Naive thymus-derived CD4-positive, alpha-beta T cell (primary cell): ENCODE results near the gene PCDHGA5. TPM values are rescaled to one million over a fixed set of nuclear protein-coding genes. Genes with fewer than 3 reads are reported as not detected.
"Not testable (repeated sequence)": the region's sequence is repeated elsewhere in the genome, so short reads cannot be mapped to it uniquely, and the experiment has no call there.

Experiments used
- ATAC-seq: fragments of 150-1000 bp; cut with Tn5 transposase; 2 replicates; pipeline ENCODE4 v1.10.0; 2021; ENCODE audit warnings: mild to moderate bottlenecking, moderate library complexity
- CTCF ChIA-PET: fragments of 350-600 bp; sonication (Branson Sonifier 250); formaldehyde crosslinking; loops from one replicate; lab custom pipeline; 2021; ENCODE audit warnings: antibody characterized with exemption; lab: Charles Lee
- POLR2A ChIA-PET: fragments of 350-600 bp; sonication (Branson Sonifier 250); formaldehyde crosslinking; loops from one replicate; lab custom pipeline; 2021; ENCODE audit warnings: antibody characterized with exemption, inconsistent platforms; lab: Charles Lee
- DNase-seq, 9 donors: peaks; one replicate each; pipeline versions ENCODE4 v3.0.0 to v3.0.0-alpha.2; 2020 to 2022; ENCODE audit warnings: mixed read lengths in 1 of 9
- H3K27ac ChIP-seq: one replicate; pipeline ENCODE4 v1.7.0; 2013; ENCODE audit warnings: mild to moderate bottlenecking, low read depth, low read length, moderate library complexity
- H3K27me3 ChIP-seq, 2 donors: one replicate each; pipeline ENCODE4 v1.7.0; 2013; ENCODE audit warnings: low read length in 2 of 2, mild to moderate bottlenecking in 2 of 2, moderate library complexity in 2 of 2; ENCODE audit not compliant: control insufficient read depth in 2 of 2, insufficient read depth in 2 of 2
- H3K36me3 ChIP-seq, 3 experiments: 1 replicate in 2 of 3; 2 replicates in 1 of 3; pipeline ENCODE4 v1.7.0; 2013; ENCODE audit warnings: low read length in 3 of 3, mild to moderate bottlenecking in 3 of 3, moderate library complexity in 1 of 3; ENCODE audit not compliant: insufficient read depth in 3 of 3, control insufficient read depth in 2 of 3
- H3K4me1 ChIP-seq, 2 donors: one replicate each; pipeline ENCODE4 v1.7.0; 2013; ENCODE audit warnings: low read length in 2 of 2, mild to moderate bottlenecking in 2 of 2, moderate library complexity in 1 of 2; ENCODE audit not compliant: control insufficient read depth in 2 of 2, insufficient read depth in 2 of 2
- H3K4me3 ChIP-seq: 2 replicates; pipeline ENCODE4 v1.7.0; 2013; ENCODE audit warnings: mild to moderate bottlenecking, low read length
- H3K9me3 ChIP-seq, 3 experiments: 1 replicate in 2 of 3; 2 replicates in 1 of 3; pipeline ENCODE4 v1.7.0; 2013; ENCODE audit warnings: low read length in 3 of 3; ENCODE audit not compliant: control insufficient read depth in 2 of 3
- H3K27ac Mint-ChIP-seq, 9 donors: one replicate each; pipeline ENCODE4 v1.8.0; 2020 to 2022; ENCODE audit warnings: mixed read lengths in 9 of 9, mild to moderate bottlenecking in 8 of 9, moderate library complexity in 5 of 9, inconsistent platforms in 2 of 9
- H3K27me3 Mint-ChIP-seq, 5 donors: one replicate each; pipeline ENCODE4 v1.8.0; 2021 to 2022; ENCODE audit warnings: mixed read lengths in 5 of 5, mild to moderate bottlenecking in 1 of 5
- H3K36me3 Mint-ChIP-seq, 5 donors: one replicate each; pipeline ENCODE4 v1.8.0; 2020 to 2022; ENCODE audit warnings: mixed read lengths in 5 of 5, mild to moderate bottlenecking in 3 of 5, inconsistent platforms in 1 of 5
- H3K4me1 Mint-ChIP-seq, 7 donors: one replicate each; pipeline ENCODE4 v1.8.0; 2020 to 2022; ENCODE audit warnings: mixed read lengths in 7 of 7, mild to moderate bottlenecking in 3 of 7, inconsistent platforms in 1 of 7
- H3K4me3 Mint-ChIP-seq, 10 donors: one replicate each; pipeline ENCODE4 v1.8.0; 2020 to 2022; ENCODE audit warnings: mild to moderate bottlenecking in 10 of 10, mixed read lengths in 10 of 10, moderate library complexity in 6 of 10, inconsistent platforms in 2 of 10
- H3K9me3 Mint-ChIP-seq, 11 donors: one replicate each; pipeline ENCODE4 v1.8.0; 2020 to 2022; ENCODE audit warnings: mixed read lengths in 11 of 11, mild to moderate bottlenecking in 4 of 11, inconsistent platforms in 1 of 11, moderate library complexity in 1 of 11
- intact Hi-C, 2 donors: fragments of 100-400 bp; cut with micrococcal nuclease; formaldehyde crosslinking; loops; one replicate each; pipeline ENCODE4 v1.15.1; 2023
- polyA plus RNA-seq, 2 donors: library from polyadenylated mRNA; unstranded; fragments of 300-500 nt; fragmentation: Illumina TruSeq; gene quantifications; one replicate each; pipeline ENCODE4 v1.2.3, GENCODE V29; 2021
- total RNA-seq, 6 experiments: library from RNA in 5 of 6; stranded (reverse) in 5 of 6; gene quantifications; 1 replicate in 5 of 6; 2 replicates in 1 of 6; pipeline ENCODE4 v1.2.3 and lab custom pipeline; 2021 to 2026

Gene PCDHGA5
- total and polyA plus RNA-seq, 7 experiments from 2014 or later = 0.11 to 0.34 (median 0.24) TPM; not detected in 2

DNA sequence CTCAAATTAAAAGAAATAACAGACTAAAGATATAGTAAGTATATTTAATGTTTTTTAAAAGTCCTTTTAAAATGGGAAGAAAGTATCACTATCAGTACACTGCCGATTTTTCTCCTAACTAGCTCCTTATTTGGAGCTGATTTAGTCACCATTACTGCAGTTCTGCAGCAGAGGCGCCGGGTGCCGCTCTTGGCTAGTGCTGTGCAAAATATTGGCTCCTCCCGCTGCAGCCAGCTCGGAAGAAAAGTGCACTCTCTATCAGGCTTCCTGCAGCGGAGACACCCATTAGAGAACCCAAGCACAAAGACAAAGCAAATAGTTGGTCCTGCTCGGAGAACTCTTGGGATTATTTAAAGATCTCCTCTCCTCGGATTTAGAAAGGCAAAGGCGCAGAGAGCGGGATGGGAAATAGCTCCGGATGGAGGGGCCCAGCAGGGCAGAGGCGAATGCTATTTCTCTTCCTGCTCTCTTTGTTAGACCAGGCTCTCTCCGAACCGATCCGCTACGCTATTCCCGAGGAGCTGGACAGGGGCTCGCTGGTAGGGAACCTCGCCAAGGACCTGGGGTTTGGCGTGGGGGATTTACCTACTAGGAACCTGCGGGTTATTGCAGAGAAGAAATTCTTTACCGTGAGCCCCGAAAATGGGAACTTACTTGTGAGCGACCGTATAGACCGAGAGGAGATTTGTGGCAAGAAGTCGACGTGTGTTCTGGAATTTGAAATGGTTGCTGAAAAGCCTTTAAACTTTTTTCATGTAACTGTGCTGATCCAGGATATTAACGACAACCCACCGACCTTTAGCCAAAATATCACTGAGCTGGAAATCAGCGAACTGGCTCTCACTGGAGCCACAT, 6.3 kb downstream of the PCDHGA5 start, which contains the start of gene PCDHGB3:
PCDHGB3 (plus strand) TSS at position 249 of the 855 bp plus-strand sequence; CDS start at position 402, 153 bp downstream.
- no peak within 1 kb of the TSS for H3K27ac Mint-ChIP-seq

DNA sequence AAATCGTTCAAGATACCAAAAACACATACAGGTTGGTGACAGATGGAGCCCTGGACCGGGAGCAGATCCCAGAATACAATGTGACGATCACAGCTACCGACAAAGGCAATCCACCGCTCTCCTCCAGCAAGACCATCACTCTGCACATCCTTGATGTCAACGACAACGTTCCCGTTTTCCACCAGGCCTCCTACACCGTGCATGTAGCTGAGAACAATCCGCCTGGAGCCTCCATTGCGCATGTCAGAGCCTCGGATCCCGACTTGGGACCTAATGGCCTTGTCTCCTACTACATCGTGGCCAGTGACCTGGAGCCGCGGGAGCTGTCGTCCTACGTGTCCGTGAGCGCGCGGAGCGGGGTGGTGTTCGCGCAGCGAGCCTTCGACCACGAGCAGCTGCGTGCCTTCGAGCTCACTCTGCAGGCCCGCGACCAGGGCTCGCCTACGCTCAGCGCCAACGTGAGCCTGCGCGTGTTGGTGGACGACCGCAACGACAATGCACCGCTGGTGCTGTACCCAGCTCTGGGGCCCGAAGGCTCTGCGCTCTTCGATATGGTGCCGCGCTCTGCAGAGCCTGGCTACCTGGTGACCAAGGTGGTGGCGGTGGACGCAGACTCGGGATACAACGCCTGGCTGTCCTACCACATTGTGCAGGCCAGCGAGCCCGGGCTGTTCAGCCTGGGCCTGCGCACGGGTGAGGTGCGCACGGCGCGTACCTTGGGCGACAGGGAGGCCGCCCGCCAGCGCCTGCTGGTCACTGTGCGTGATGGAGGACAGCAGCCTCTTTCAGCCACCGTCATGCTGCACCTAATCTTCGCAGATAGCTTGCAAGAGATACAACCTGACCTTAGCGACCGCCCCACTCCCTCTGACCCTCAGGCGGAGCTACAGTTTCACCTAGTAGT, 7.9 kb downstream of the PCDHGA5 start:
- CTCF ChIA-PET = interaction anchor here (0.6 kb wide), 1 partner anchor 957 kb away, joined by 6 read pairs; no protein-coding TSS in a partner anchor
- Histone ChIP-seq H3K4me1 (no peaks in the 10 kb centered on the region), H3K27me3 (peaks cover 0 to 8% of the 10 kb centered on the region in 2 donors), H3K9me3 (peaks cover 0 to 41% (median 0%) of the 10 kb centered on the region in 3 experiments), H3K36me3 (no peaks in the 10 kb centered on the region), H3K4me3 (no peak overlapping the region), H3K27ac (no peak overlapping the region)
- intact Hi-C loops = no loop called here
- Mint-ChIP-seq H3K9me3 (peaks cover 8 to 93% (median 45%) of the 10 kb centered on the region in 11 donors), H3K27ac (peak overlapping the region in 1 of 9 donors; percentile 49), H3K4me1 (peaks cover 2 to 8% (median 6%) of the 10 kb centered on the region in 7 donors), H3K4me3 (peak overlapping the region in 2 of 10 donors; percentile 66 to 81), H3K36me3 (peaks cover 2 to 22% (median 12%) of the 10 kb centered on the region in 5 donors), H3K27me3 (peaks cover 32 to 85% (median 79%) of the 10 kb centered on the region in 5 donors)
- ATAC-seq (no peak), DNase-seq (no peak)
- POLR2A ChIA-PET = no interaction called here

More for the DNA sequence above, 6.3 kb downstream of the PCDHGA5 start, which contains the start of gene PCDHGB3:
- intact Hi-C loops = loop anchor here (1.0 to 10.0 kb wide), 2 partner anchors 135 to 194 kb away; no protein-coding TSS in a partner anchor
- H3K4me1 ChIP-seq = no peaks in the 10 kb centered on the region
- no peak within 1 kb of the TSS for H3K27ac ChIP-seq
- Mint-ChIP-seq H3K27me3 (peaks cover 42 to 93% (median 82%) of the 10 kb centered on the region in 5 donors), H3K36me3 (peaks cover 4 to 24% (median 7%) of the 10 kb centered on the region in 5 donors), H3K4me3 (peak within 1 kb of the TSS; percentile 70 to 86 (median 82)), H3K9me3 (peaks cover 3 to 93% (median 47%) of the 10 kb centered on the region in 11 donors), H3K4me1 (peaks cover 2 to 8% (median 6%) of the 10 kb centered on the region in 7 donors)
- ATAC-seq (peak; percentile 76), DNase-seq (peak in 5 of 9 donors; percentile 21 to 42 (median 27))
- POLR2A ChIA-PET = no interaction called here
- no peaks in the 10 kb centered on the region for H3K36me3 ChIP-seq
- peaks cover 0 to 48% (median 0%) of the 10 kb centered on the region in 3 experiments for H3K9me3 ChIP-seq
- peaks cover 0 to 11% of the 10 kb centered on the region in 2 donors for H3K27me3 ChIP-seq
- peak within 1 kb of the TSS; percentile 29 for H3K4me3 ChIP-seq
- CTCF ChIA-PET = interaction anchor here (0.6 to 1.2 kb wide), 5 partner anchors 51 to 539 kb away, joined by 3 to 5 read pairs (median 4); partner anchors contain the start of gene PCDHGA11

DNA sequence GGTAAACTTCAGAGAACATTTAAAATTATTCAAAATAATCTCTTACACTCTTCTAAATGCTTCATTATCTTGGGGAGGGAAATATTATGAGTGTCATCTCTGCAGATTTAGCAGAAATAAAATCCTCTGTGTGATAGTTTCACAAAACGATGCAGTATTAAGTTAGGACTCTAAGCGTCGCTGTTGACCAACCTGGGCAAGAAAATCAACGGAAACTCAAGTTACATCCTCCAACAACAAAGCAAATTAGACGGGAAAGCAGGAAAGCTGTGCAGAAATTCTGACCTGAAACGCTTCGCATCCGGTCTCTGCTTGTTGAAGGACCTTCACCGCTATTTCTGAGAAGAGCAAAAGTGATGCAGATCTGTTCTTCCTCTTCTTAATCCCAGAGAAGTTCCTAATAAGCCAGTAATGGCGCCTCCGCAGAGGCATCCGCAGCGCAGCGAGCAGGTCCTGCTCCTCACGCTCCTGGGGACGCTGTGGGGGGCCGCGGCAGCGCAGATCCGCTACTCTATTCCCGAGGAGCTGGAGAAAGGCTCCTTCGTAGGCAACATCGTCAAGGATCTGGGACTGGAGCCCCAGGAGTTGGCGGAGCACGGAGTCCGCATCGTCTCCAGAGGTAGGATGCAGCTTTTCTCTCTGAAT, 9.8 kb downstream of the PCDHGA5 start, which contains the start of gene PCDHGA6:
PCDHGA6 (plus strand) TSS at position 219 of the 645 bp plus-strand sequence; CDS start at position 412, 193 bp downstream.
- Mint-ChIP-seq H3K9me3 (peaks cover 8 to 93% (median 47%) of the 10 kb centered on the region in 11 donors), H3K36me3 (peaks cover 2 to 22% (median 12%) of the 10 kb centered on the region in 5 donors), H3K4me3 (peak within 1 kb of the TSS in 9 of 10 donors; percentile 18 to 59 (median 49)), H3K27ac (no peak within 1 kb of the TSS), H3K4me1 (peaks cover 2 to 8% (median 6%) of the 10 kb centered on the region in 7 donors), H3K27me3 (peaks cover 26 to 82% (median 71%) of the 10 kb centered on the region in 5 donors)
- Histone ChIP-seq H3K9me3 (peaks cover 0 to 50% (median 0%) of the 10 kb centered on the region in 3 experiments), H3K36me3 (no peaks in the 10 kb centered on the region), H3K4me3 (no peak within 1 kb of the TSS), H3K4me1 (no peaks in the 10 kb centered on the region), H3K27me3 (no peaks in the 10 kb centered on the region), H3K27ac (no peak within 1 kb of the TSS)
- no peak for DNase-seq
- intact Hi-C loops = no loop called here
- POLR2A ChIA-PET = interaction anchor here (0.7 kb wide), 1 partner anchor 198 kb away, joined by 3 read pairs; no protein-coding TSS in a partner anchor
- no peak for ATAC-seq
- CTCF ChIA-PET = no interaction called here

DNA sequence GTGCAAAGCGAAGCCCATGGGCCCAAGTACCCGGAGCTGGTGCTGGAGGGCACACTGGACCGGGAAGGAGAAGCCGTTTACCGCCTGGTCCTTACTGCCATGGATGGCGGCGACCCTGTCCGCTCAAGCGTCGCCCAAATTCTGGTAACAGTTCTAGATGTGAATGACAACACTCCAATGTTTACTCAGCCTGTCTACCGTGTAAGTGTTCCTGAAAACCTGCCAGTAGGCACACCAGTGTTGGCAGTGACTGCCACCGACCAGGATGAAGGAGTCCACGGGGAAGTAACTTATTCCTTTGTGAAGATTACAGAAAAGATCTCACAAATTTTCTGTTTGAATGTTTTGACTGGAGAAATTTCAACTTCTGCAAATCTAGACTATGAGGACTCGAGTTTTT, 10.7 kb downstream of the PCDHGA5 start:
- ChIA-PET CTCF (no interaction called here), POLR2A (no interaction called here)
- peaks cover 0 to 50% (median 0%) of the 10 kb centered on the region in 3 experiments for H3K9me3 ChIP-seq
- ATAC-seq = no peak
- Mint-ChIP-seq H3K27me3 (peaks cover 24 to 82% (median 71%) of the 10 kb centered on the region in 5 donors), H3K4me3 (no peak overlapping the region), H3K36me3 (peaks cover 2 to 22% (median 12%) of the 10 kb centered on the region in 5 donors), H3K4me1 (peaks cover 2 to 8% (median 6%) of the 10 kb centered on the region in 7 donors), H3K9me3 (peaks cover 8 to 93% (median 50%) of the 10 kb centered on the region in 11 donors), H3K27ac (no peak overlapping the region)
- DNase-seq = no peak
- intact Hi-C loops = no loop called here
- no peak overlapping the region for H3K27ac ChIP-seq
- no peaks in the 10 kb centered on the region for H3K4me1 ChIP-seq
- no peaks in the 10 kb centered on the region for H3K36me3 ChIP-seq
- no peak overlapping the region for H3K4me3 ChIP-seq
- no peaks in the 10 kb centered on the region for H3K27me3 ChIP-seq

DNA sequence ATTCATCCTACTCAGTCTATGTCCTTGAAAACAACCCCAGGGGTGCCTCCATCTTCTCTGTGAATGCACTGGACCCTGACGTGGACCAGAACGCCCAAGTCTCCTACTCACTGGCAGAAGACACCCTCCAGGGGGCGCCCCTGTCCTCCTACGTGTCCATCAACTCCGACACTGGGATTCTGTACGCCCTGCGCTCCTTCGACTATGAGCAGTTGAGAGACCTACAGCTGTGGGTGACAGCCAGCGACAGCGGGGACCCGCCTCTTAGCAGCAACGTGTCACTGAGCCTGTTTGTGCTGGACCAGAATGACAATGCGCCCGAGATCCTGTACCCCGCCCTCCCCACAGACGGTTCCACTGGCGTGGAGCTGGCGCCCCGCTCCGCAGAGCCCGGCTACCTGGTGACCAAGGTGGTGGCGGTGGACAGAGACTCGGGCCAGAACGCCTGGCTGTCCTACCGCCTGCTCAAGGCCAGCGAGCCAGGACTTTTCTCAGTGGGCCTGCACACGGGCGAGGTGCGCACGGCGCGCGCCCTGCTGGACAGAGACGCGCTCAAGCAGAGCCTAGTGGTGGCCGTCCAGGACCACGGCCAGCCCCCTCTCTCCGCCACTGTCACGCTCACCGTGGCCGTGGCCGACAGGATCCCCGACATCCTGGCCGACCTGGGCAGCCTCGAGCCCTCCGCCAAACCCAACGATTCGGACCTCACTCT, 11.6 kb downstream of the PCDHGA5 start:
- H3K27ac ChIP-seq, H3K27ac Mint-ChIP-seq, POLR2A ChIA-PET, H3K4me1 Mint-ChIP-seq, H3K4me3 ChIP-seq, H3K4me3 Mint-ChIP-seq, intact Hi-C loops, H3K4me1 ChIP-seq, DNase-seq, H3K36me3 ChIP-seq, H3K27me3 ChIP-seq, ATAC-seq, CTCF ChIA-PET: not testable (repeated sequence)
- H3K9me3 ChIP-seq = peaks cover 0 to 46% (median 0%) of the 10 kb centered on the region in 3 experiments
- Mint-ChIP-seq H3K36me3 (peaks cover 2 to 22% (median 10%) of the 10 kb centered on the region in 5 donors), H3K9me3 (peaks cover 8 to 91% (median 47%) of the 10 kb centered on the region in 11 donors), H3K27me3 (peaks cover 19 to 79% (median 69%) of the 10 kb centered on the region in 5 donors)
